Measurements from ENCODE around the gene PTH2R.
"Not testable (repeated sequence)": the region's sequence is repeated elsewhere in the genome, so short reads cannot be mapped to it uniquely, and the experiment has no call there.

GRCh38 chr2:208481945-208482344, 75.4 kb downstream of the PTH2R start:
- not testable (repeated sequence) for TF ChIP-seq CTCF (IDR thresholded peaks at IDR 0.05; ENCODE audit: insufficient read depth, low read length, poor library complexity, severe bottlenecking); EZH2phosphoT487 (conservative IDR thresholded peaks at IDR 0.05; ENCODE audit: low read length)
